Right lobe of liver (tissue), 4 donors: Measurements from ENCODE around the gene MKS1.

Experiments
- CTCF ChIP-seq, 4 donors: fragments of 200-600 bp in 3 of 4; fragments of 450-650 bp in 1 of 4; IDR thresholded peaks; one replicate each; pipeline versions ENCODE4 v1.5.1 to v1.8.0; 2016 to 2022; ENCODE audit warnings: antibody characterized with exemption in 4 of 4, mild to moderate bottlenecking in 2 of 4
- POLR2A ChIP-seq: fragments of 450-650 bp; IDR thresholded peaks from one replicate; pipeline ENCODE4 v1.6.1; 2017; ENCODE audit warnings: antibody characterized with exemption, mild to moderate bottlenecking
- donor health status: DM: no; HTN: no; CAD: no.
- donor health status: DM: no; HTN: no; CAD: no.
- donor health status: DM: no; HTN: yes; CAD: no.

DNA sequence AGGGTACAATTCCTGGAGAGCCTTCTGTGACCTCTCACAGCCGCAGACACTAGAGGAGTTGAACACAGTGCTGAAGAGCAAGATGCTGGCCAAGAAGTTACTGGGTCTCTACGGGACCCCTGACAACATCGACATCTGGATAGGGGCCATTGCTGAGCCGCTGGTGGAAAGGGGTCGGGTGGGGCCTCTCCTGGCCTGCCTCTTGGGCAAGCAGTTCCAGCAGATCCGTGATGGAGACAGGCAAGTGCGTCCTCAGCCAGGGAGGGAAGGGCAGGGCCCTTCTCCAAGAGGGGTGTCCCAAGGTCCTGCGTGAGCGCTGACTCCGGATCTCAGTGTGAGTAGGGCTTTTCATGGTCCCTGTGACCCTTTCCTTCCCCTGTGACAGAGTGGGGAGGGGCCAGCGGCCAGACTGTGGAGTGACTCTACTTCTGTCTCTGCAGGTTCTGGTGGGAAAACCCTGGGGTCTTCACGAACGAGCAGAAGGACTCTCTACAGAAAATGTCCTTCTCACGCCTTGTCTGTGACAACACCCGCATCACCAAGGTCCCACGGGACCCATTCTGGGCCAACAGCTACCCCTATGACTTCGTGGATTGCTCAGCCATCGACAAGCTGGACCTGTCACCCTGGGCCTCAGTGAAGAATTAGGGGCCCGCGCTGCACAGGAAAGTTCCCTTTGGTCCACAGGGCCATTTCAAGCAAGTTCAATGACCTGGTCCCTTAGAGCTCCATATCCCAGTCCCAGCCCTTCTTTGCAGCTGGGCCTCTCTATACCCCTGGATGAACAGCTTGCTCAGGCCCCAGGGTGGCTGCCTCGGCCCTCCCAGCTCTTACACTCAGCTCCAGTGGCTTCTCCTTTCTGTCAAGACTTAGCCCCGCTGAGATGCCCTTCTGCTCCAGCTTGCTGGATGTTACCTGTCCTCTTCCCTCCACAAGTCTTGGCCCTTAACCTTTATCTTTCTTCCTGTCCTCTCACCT, 48.6 kb upstream of the MKS1 start:
- TF ChIP-seq CTCF (IDR thresholded peaks at IDR 0.05), result no peak
- TF ChIP-seq POLR2A, result no peak
